HG02642 (cell line): ENCODE results near the gene GPS1.
"Not testable (repeated sequence)": the region's sequence is repeated elsewhere in the genome, so short reads cannot be mapped to it uniquely, and the experiment has no call there.

Source experiments
- ATAC-seq: cut with Tn5 transposase; IDR thresholded peaks from one replicate; pipeline ENCODE4 v1.9.1; 2021; ENCODE audit warnings: mild to moderate bottlenecking; ENCODE audit not compliant: unreplicated experiment, poor library complexity

GPS1 gene

DNA sequence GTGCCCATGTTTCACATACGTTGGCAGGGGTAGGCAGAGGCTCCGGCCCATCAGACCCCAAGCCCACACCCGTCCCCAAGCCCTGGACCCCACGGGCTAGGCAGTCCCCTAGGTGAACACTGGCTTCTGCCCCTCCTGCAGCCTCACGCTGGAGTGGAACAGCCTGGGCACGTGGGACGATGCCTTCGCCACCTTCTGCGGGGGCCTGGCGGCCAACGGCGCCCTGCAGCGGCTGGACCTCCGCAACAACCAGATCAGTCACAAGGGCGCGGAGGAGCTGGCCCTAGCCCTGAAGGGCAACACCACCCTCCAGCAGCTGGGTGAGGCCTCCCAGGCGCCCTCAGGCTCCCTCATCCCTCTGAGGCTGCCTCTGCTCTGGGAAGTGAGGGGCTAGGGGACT, 26.8 kb upstream of the GPS1 start:
- ATAC-seq = no peak

DNA sequence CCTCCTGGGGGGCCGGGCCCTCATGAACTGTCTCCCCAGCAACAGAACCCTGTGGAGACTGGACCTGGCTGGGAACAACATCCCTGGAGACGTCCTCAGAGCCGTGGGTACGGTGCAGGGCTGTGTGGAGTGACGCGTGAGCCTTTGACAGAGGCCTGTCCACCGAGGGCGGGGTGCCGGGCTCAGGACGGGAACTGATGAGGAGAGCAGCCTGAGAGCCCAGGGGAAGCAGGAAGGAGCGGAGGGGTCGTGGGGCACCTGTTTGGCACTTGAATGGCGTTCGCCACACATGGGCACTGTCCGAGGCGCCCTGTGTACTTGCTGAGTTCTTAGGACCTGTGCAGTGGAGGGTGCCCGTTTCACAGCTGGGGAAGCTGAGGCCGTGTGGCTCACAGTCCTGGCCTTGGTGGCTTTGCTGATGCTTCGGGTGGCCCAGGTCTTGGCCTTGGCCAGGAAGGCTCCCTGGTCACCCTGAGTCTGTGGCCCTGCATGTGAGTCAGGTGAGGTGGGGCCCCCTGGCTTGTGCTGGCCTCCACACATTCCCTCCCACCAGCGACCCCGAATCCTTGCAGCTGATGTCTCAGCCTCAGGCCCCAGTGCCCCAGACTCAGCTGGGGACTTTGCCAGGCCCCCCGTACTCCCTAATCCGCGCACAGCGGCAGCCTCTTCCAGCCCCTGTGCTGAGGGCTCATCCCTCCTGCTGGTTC, 26.1 kb upstream of the GPS1 start:
- ATAC-seq = no peak

DNA sequence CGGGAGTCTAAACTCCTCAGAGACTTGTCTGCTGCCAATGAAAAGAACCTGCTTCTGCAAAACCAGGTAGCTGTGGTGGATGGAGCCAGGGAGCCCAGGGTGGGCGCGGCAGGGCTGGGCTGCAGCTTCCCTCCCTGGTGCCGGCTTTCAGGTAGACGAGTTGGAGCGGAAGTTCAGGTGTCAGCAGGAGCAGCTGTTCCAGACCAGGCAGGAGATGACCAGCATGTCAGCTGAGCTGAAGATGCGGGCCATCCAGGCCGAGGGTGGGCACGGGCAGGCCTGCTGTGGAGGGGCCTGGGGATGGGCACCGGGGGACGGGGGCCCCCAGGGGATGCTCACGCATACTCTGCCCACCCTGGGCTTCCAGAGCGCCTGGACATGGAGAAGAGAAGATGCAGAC, 23.5 kb upstream of the GPS1 start:
- ATAC-seq = no peak

DNA sequence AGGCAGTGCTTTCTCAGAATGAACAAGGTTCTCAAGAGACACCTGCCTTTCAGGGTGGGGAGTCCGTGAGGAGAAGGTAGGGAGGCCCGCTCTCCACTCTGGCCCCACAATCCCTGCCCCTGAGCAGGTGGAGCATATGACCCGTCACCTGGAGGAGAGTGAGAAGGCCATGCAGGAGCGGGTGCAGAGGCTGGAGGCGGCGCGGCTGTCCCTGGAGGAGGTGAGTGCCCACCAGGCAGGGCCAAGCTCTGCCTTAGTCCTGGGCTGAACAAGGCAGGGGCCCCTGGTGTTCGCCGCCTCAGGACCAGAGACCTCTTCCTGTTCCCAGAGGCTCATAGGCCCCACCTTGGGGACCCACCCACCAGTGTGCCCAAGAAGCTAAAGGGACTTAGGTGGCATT, 22.7 kb upstream of the GPS1 start:
- ATAC-seq = no peak

DNA sequence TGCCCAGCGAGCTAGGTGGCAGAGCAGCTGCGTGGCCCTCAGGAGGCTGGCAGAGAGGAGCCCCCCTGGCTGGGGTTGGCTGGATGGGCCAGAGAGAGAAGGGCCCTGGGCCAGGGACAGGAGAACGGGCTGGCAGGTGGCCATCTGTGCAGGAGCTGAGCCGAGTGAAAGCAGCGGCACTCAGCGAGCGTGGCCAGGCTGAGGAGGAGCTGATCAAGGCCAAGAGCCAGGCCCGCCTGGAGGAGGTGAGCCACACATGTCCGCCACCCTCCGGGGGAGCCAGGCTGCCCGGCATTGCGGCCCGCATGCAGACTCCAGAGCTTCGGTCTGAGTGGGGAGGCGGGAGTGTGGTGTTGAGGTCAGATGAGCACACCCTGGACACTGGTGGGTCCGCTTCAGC, 22.3 kb upstream of the GPS1 start:
- ATAC-seq = no peak

DNA sequence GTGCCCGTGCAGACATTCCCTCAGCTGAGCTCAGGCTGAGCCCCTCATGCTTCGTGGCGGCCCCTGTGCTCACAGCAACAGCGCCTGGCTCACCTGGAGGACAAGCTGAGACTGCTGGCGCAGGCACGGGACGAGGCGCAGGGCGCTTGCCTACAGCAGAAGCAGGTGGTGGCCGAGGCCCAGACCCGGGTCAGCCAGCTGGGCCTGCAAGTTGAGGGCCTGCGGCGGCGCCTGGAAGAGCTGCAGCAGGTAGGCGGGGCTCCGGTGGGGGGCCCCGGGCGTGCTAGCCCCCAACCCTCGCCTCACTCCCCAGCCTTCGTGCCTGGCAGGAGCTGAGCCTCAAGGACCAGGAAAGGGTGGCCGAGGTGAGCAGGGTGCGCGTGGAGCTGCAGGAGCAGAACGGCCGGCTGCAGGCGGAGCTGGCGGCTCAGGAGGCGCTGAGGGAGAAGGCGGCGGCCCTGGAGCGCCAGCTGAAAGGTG, 21.7 kb upstream of the GPS1 start:
- ATAC-seq = no peak

DNA sequence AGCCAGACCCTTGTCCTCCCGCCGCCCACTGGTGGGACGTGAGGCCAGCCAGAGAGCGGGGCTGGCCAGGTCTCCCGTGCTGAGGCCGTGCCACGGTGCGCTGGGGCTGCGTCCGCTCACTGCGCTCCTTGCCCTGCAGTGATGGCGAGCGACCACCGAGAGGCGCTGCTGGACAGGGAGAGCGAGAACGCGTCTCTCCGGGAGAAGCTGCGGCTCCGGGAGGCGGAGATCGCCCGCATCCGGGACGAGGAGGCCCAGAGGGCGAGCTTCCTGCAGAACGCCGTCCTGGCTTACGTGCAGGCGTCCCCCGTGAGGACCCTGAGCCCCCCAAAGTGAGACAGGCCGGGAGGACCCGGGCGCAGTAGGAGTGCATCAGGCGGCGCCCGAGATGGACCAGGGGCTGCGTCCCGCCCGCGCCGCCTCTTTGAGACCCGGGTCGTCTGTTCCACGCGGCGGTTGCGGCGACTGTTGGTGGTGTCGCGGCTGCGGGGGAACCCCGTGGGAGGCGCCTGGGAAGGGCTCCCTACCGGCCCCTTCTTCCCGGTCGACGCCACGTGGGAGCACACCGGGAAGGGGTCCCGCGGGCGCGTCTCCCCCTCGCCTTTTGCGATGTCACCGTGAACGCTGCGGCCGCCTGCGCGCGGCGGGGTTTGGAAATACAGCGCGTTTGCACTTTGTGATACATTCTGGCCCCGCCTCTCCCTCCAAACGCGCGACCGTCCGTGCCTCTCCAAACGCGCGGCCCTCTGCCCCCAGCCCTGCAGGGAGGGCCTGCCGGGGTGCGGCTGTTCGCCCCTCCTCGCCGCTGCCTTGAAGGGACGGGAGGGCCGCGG, 21.0 kb upstream of the GPS1 start:
- peak; percentile 47 for ATAC-seq

DNA sequence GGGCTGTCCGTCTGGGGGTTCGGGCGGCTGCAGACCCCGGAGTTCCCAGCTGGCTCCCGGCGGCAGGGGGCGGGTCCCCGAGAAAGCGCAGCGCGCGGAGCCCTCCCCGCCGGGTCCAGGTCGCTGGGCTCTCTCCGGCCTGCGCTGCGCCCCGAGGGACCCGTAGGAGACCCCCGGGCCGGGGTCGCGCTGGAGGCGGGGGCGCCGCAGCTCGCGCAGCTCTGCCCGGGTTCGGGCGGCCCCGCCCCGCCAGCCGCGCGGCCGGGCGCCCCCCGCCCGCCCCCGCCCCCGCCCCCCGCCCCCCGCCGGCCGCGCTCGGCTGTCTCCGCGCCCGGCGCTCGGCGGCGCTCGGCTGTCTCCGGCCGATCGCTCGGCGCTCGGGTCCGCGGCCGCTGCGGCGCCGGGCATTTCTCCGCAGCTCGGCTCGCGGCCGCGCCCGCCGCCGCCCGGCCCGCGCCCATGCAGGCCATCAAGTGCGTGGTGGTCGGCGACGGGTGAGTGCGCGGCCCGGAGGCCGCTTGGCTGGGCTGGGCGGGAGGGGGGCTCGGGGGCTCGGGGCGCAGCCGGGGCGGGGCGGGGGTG, 20.3 kb upstream of the GPS1 start, which contains the start of gene RAC3:
Gene RAC3 (plus strand): TSS at position 376 of the 582 bp plus-strand sequence. CDS start 84 bp downstream, at position 460.
- no peak for ATAC-seq

DNA sequence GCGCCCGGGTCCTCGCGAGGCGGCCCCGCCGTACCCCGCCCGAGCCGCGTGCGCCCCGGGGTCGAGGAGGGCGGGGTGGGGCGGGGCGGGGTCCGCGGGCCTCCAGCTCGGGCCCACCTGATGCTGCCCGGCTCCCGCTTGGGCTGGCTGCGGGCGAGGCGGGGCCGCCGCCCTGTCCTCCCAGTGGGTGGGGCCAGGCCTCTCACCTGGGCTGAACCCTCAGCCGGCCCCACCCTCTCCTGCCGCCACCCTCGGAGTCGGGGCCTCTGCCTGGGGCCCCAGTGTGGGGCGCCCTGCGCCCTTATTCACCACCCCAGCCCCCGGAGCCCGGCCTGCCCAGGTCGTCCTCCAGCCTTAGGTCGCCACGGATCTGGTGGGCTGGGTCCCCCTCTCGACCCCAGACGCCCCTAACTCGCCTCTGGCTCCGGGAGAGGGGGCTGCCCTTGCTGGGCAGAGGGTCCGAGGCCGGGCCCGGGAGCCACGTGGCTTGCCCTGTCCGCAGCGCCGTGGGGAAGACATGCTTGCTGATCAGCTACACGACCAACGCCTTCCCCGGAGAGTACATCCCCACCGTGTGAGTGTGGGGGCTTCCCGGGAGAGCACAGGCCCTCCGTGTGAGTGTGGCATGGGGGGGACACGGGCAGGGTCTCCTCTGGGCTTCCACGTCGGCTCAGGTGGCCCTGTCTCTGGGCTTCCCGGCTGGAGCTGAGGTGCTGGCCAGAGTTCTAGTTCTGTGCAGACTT, 19.6 kb upstream of the GPS1 start:
- no peak for ATAC-seq

DNA sequence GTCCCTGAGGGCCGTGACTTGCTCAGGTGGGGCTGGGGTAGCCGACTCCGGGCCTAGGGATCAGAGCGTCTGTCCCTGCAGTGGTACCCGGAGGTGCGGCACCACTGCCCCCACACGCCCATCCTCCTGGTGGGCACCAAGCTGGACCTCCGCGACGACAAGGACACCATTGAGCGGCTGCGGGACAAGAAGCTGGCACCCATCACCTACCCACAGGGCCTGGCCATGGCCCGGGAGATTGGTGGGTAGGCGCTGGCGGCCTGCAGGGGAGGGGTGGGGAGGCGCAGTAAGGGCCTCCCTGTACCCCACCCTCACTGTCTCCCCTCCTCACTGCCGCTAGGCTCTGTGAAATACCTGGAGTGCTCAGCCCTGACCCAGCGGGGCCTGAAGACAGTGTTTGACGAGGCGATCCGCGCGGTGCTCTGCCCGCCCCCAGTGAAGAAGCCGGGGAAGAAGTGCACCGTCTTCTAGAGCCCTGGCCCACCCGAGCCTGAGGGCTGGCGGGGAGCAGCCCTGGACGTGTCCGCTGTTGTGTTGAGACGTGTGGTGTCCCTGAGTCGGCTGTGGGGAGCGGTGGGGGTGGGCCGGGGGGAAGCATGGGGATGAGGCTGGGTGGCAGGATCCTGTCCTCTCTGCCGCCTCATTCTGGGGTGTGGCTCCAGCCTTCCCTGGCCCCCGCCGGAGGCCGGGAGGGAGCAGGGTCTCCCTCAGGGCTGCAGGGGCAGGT, 18.2 kb upstream of the GPS1 start:
- ATAC-seq = no peak

DNA sequence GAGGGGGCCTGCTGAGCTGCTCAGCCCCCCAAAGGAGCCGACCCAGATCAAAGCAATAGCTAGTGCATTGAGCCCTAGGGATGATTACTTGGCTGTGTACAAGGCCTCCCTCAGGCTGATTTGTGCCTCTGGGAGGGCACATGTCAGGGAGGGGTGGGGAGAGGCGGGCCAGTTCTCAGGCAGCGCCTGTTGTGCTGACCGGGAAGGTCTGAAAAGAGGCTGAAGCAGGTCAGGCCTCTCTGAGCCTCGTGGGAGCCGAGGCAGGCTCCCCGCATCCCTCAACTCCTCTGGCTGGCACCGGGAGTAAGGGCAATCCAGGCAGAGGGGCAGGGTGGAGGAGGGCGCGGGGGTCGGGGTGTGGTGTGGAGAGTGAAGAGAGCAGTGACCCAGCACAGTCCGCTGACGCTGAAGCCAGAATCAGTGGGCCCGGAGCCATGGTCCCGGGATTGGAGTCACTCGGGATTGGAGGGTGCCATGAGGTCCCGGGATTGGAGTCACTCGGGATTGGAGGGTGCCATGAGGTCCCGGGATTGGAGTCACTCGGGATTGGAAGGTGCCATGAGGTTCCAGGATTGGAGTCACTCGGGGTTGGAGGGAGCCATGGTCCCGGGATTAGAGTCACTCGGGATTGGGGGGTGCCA, 17.2 kb upstream of the GPS1 start:
- ATAC-seq = no peak

DNA sequence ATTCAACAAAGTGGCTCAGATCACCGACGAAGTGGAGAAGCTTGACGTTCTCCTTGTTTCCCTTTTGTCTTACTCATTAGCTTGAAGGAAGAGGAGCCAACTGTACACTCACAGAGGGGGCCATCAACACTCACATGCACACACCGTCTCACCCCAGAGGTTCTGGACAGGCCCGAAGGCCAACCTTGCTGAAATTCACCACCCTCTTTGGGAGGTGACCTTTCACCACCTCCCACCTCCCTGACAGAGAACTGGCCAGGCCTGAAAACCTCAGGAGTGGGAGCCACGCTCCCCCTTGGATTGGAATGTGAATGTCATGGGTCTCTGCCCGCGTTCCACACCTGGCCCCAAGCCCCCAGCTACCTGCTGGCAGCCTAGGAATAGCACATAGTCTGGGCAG, 16.2 kb upstream of the GPS1 start:
- no peak for ATAC-seq

DNA sequence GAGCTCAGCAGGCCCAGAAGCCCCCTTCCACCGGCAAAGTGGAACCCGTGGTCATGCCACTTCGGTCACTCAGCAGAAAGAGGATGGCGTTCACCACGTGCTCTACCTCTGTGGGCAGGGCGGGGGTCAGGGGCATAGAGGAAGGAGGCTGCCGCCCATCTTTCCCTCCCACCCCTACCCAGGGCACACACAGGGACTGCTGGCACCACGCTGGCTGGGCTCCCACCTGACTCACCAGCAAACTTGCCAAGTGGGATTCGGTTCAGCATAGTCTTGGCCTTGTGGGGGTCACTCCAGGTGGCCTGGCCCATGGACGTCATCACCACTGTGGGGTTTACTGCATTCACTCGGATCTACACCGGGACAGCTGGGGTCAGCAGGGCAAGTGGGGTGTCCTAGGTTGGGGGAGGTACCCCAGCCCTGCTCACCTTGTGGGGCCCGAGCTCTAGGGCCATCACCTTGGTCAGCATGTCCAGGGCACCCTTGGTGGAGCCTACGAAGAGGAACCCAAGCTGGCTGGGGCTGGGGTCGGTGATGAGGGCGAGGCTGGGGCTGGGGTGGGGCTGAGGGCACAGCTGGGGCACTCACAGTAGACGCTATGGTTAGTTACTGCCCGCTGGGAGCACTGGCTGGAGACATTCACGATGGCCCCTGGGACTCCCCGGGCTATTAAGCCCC, 15.6 kb upstream of the GPS1 start:
- ATAC-seq = no peak

DNA sequence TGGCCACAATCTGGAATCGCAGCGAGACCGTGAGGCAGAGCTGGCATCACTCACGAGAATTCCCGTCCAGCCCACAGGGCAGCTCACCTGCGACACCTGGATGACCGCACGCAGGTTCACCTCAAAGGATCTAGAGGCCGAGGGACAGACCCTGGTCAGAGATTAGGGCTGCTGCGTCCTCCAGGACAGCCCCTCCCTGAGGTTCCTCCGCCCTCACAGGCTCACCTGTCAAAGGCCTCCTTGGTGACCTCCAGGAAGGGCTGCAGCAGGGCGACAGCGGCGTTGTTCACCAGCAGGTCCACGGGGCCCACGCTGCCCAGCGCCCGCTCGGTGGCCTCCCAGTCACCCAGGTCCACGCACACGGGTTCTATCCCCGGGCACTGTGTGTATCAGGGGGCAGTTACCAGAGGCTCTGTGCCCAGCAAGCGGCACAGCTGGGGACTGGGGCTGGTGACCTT, 15.0 kb upstream of the GPS1 start:
- no peak for ATAC-seq

DNA sequence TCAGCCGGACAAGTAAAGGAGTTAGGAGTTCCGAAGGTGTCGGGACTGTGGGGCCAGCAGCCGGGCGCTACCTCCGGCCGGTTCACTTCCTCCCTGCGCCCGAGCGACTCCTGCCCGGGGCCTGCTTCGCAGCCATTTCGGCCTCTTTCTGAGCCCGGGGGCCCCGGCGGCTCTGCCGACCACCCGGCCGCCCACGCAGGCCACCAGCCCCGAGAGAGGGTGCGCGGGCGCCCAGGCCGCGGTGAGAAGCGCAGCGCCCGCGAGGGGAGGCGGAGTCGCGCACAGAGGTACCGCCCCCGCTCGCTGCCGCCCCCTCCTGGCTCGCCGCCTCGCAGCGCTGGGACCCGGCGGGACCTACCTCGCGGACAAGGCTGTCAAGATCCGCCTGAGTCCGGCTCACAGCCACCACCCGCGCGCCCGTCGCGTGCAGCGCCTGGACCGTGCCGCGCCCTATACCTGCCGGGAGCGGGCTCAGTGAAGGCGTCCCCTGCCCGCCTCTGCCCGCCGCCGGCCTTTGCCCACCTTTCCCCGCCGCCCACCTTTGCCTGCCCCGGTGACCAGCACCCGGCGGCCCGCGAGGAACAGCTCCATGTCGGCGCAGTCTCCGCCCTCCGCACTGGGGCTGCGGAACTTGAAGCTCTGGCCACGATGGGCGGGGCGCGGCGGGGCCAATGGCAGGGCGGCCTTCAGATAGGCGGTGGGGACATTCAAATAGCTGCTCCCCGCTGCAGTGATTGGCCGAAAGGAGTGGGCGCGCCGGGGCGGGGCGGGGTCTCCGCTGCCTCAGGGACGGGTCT, 14.4 kb upstream of the GPS1 start, which contains the start of gene DCXR:
Gene DCXR (minus strand): TSS at position 606 of the 797 bp plus-strand sequence. CDS start 15 bp downstream, at position 591.
- peak; percentile 88 for ATAC-seq

DNA sequence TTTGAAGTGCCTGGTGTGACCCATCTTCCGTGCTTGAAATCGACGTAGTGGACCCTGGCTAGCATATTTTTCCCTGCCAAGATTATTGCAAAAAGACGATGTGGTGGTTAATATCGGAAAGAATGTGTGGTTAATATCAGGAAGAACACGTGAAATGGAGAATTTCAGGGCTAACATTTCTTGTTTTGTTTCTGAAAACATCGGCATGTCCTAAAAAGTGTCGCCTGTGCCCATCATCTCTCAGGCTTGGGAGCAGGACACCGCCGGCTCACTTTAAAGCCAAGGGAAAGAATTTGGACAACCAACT, 13.9 kb upstream of the GPS1 start:
- no peak for ATAC-seq

DNA sequence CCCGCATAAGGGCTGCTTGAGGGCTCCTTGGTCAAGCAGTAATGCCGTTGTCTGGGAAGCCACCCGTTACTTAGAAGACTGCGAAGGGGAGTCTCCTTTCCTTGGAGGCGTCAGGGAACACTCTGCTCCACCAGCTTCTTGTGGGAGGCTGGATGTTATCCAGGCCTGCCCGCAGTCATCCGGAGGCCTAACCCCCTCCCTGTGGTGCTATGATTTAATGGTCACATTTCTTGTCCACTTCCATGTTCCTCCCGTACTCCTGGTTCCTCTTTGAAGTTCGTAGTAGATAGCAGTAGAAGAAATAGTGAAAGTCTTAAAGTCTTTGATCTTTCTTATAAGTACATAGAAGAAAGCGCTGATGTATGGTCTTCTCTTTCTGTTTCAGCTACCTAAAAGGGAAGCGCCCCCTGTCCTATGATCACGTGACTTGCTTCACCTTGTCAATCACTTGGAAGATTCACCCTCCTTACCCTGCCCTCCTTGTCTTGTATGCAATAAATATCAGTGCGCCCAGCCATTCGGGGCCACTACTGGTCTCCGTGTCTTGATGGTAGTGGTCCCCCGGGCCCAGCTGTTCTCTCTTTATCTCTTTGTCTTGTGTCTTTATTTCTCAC, 12.8 kb upstream of the GPS1 start:
- not testable (repeated sequence) for ATAC-seq
